NK-92 (cell line): ENCODE results near the gene PHF13.
"Not testable (repeated sequence)": the region's sequence is repeated elsewhere in the genome, so short reads cannot be mapped to it uniquely, and the experiment has no call there.

Experiments
- DNase-seq: peaks from one replicate; lab custom pipeline; 2025; ENCODE audit not compliant: unreplicated experiment; lab: John Stamatoyannopoulos, UW

Gene PHF13

DNA sequence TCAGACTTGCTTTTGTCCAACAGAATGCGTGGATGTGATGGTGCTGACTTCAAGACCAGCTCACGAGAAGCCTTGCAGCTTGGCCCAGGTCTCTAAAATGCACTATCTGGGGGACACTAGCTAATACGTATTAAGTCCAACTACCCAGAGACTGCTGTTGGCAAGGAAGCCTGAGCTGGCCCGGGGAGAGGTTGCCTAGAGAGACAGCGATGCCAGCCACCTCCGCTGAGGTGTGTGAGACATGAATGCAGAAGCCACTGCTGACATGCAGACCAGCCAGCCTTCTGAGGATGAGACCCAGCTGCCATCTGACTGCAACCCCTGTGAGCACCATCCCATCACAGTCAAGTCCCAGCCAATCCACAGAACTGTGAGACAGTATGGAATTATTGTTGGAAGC lies 43.6 kb downstream of the PHF13 start:
- no peak for DNase-seq

DNA sequence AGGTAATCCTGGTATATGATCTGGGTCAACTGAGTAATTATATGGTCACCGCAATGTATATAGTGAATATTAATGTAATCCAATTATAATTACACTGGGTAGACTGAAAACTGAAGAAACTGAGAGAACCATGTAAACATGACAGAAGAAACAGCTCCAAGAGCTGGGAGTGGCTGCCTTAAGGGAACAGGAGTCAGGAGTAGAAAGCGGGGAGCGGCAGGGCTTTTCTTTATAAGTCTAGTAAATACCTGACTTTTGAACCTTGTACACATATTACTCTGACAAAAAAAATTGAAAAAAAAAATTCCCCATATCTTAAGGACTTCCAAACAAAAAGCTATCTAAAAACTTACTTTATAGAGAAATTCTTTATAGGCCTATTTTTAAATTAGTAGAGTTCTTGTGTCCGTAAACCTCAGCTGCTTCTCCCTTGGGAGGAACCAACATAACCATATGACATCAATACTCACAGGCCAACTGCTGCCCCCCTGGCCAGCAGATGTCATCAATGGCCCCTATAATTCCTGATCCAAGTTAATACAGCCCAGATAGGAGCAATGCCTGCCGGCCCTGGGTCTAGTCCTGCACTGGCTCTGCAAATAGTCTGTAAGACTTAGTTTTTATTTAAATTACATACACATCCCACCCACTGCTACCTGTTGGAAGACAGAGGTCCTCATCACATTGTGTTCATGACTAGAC lies 45.0 kb downstream of the PHF13 start:
- no peak for DNase-seq

DNA sequence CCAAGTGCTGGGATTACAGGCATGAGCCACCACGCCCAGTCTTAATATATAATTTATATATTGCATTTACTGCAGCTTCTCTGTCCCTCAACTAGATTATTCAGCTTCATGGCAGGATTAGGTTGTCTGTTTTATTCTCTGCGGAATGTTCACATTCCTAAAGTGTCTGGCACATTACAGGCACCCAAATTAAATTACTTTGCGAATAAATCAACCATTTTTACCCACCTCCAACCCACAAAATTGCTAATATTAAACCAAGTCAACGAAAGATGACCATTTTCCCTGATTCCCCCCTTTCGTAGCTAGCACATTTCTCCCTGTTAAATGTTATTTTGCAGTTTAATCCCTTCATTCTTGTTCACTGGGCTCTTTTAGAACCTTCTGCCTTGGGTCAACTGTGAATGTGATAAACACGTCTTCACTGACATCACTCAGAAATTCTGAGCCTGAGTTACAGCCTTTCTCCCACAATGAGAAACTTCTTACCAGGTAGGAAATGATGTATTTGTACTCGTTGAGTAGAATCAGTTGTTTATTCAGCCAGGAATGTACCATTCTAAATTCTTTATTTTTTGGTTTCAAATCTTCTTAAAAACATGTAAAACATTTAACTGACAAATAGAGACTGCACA lies 47.0 kb downstream of the PHF13 start:
- no peak for DNase-seq

DNA sequence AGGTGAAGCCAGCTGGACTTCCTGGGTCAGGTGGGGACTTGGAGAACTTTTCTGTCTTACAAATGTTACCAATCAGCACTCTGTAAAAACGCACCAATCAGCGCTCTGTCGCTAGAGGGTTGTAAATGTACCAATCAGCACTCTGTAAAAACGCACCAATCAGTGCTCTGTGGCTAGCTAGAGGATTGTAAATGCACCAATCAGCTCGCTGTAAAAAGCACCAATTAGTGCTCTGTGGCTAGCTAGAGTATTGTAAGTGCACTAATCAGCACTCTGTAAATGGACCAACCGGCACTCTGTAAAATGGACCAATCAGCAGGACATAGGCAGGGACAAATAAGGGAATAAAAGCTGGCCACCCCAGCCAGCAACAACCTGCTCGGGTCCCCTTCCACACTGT lies 48.9 kb downstream of the PHF13 start:
- DNase-seq = not testable (repeated sequence)

DNA sequence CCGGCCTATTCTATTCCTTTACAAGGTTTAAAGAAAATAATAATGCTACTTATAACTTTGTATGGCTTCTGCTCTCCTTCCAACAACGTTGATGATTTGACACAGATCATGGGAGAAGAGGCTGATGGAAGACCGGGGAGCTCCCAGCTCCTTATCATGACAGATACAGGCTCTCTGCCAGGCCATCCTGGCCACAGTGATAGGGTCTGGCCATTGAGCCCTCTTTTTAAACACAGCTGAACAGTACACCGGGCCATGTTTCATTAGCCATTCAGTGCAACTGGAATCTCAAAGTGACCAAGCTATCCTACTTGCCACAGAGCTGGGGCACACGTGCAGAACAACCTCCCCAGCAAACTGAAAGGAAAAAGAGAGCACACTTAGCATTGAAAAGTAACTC lies 53.2 kb downstream of the PHF13 start:
- DNase-seq = no peak

DNA sequence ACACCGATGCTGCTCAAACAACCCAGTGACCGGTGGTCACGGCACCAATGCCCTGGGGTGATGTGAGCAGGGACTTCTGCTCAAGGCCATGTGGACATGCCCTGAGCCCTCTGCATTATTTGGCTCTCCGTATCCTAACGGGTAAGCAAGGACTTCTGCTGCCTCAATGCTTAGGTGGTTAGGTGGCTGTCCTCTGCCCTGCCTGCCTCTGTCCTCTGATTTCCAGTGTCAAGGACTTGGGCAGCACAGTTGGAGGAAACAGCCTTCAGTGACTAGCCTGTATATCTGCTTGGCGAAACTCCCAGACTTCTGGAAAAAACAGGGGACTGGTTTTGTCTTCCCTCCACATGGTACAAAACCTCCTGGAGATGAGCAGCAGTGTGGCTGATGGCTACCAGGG lies 53.6 kb downstream of the PHF13 start:
- DNase-seq = no peak

DNA sequence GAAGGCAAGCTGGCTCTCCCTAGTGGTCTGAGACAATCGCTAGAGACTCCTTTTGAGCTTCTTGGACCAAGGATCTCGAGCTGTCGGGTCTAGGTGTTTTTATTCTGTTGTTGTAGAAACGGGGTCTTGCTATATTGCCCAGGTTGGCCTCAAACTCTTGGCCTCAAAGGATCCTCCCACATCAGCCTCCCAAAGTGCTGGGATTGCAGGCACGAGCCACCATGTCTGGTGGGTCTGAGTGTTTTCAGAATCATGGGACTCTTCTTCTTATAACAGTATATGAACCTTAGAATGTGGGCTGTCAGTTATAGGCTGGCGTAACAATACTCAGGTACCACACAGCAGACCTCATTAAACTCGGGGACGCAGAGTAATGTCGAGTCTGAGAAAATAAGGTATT lies 55.0 kb downstream of the PHF13 start:
- DNase-seq = no peak

DNA sequence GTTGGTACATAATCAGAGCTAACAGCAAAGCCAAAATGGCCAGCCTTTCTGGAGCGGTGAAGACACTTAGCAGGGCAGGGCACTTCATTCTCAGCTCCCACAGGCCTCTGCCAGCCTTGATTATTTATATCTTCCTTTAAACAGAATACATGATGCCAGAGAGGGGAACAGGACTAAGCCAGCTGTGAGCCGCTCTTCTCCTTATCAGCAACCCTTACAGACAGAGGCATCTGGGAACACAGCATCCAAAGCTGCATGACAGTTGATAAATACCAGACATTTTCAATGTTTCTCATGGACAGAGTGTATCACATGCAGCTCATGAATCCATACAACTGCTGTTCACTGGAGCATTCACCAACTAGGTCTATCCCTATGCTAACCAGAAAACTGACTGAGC lies 59.0 kb downstream of the PHF13 start:
- no peak for DNase-seq
